HG03025 (cell line): ENCODE data around the gene NRN1L.
"Not testable (repeated sequence)": the region's sequence is repeated elsewhere in the genome, so short reads cannot be mapped to it uniquely, and the experiment has no call there.

ENCODE experiments used
- ATAC-seq: cut with Tn5 transposase; IDR thresholded peaks from one replicate; pipeline ENCODE4 v1.9.1; 2021; ENCODE audit warnings: mild to moderate bottlenecking, moderate library complexity; ENCODE audit not compliant: unreplicated experiment, low FRiP score

The NRN1L gene

GRCh38 chr16:67860589-67861398 lies 23.9 kb upstream of the NRN1L start:
- ATAC-seq, result no peak

DNA sequence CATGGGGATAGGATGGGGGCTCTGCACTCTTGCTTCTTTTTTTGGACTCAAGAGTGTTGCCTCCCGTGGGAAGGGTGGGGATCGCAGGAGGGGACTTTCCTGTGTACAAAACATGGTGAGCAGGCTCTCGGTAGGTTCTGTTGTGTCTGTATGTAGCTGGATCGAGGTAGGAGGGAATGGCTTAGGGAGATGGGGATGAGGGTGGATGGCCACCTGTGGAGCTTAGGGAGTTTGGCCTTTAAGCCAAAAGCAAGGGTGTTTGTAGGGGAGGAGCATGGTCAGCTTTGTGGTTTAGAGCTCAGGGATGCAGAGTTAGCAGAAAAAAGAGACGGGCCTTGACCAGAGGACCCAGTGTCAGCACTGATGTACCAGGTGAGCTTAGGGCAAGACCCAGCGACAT lies 22.8 kb upstream of the NRN1L start:
- no peak for ATAC-seq

GRCh38 chr16:67862623-67863583 lies 21.8 kb upstream of the NRN1L start:
- no peak for ATAC-seq

GRCh38 chr16:67864044-67864443 lies 20.6 kb upstream of the NRN1L start:
- ATAC-seq, result not testable (repeated sequence)

DNA sequence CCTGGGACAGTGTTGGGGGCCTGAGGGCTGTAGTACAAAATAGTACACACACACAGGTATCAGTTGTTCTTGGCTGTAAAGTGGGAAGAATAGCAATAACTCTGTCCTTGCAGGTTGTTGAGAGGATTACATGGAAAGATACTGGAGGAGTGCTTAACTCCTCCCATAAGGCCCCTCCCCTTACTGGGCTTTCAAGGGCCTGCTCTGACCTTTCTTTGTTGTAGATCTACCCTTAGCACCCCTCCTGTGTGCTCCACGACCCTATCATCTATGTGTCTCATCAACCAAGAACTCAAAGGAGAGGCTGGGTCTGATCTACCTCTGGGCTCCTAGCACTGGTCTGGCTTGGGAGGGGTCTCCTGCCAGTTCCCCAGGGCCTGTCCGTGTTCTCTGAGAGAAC lies 20.1 kb upstream of the NRN1L start:
- no peak for ATAC-seq

- no peak for ATAC-seq
Measured at GRCh38 chr16:67865318-67865717, 19.4 kb upstream of the NRN1L start.

GRCh38 chr16:67868290-67868689 lies 16.4 kb upstream of the NRN1L start:
- no peak for ATAC-seq

DNA sequence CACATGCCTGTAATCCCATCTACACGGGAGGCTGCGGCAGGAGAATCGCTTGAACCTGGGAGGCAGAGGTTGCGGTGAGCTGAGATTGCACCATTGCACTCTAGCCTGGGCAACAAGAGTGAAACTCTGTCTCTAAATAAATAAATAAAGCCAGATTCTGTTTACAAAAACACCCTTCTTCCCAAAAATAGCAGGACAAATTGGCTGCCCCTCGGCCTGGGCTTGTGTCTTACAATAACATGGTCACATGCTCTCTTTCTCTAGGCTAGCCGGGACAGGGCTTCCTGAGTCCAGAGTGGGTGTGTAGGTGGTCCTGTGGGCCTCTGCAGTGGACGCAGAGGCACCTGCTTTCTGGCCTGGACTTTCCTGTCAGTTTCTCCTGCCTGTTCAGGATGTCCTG lies 15.0 kb upstream of the NRN1L start:
- no peak for ATAC-seq

- ATAC-seq, result no peak
Measured at GRCh38 chr16:67871256-67871655, 13.4 kb upstream of the NRN1L start.

DNA sequence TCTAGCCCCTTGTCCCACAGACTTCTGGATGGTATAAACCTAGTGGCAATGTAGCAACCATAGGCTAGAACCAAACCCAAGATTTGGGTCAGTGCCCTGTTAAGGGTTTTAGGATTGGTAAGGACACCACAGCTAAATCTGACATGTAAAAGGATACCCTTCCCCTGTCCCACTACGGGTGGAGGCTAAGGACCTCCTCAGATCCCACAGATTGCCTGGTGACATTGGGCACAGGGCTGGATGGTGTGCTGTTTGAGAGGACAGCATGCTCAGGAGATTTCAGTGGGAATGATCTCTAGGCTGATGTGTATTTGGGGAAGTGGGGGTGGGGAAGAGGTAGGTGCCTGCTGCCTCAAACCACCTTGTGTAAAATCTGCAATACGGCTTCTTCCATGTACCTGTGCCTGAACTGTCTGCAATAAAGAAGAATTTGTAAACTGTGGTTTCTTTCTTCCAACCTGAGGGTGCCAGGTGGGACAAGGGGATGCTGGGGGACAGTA lies 12.5 kb upstream of the NRN1L start:
- ATAC-seq, result no peak

GRCh38 chr16:67872631-67873434 lies 11.9 kb upstream of the NRN1L start, which contains the start of gene EDC4:
EDC4 (plus strand) TSS chr16:67873052; CDS start chr16:67873262, 210 bp downstream.
- peak; percentile 67 for ATAC-seq

DNA sequence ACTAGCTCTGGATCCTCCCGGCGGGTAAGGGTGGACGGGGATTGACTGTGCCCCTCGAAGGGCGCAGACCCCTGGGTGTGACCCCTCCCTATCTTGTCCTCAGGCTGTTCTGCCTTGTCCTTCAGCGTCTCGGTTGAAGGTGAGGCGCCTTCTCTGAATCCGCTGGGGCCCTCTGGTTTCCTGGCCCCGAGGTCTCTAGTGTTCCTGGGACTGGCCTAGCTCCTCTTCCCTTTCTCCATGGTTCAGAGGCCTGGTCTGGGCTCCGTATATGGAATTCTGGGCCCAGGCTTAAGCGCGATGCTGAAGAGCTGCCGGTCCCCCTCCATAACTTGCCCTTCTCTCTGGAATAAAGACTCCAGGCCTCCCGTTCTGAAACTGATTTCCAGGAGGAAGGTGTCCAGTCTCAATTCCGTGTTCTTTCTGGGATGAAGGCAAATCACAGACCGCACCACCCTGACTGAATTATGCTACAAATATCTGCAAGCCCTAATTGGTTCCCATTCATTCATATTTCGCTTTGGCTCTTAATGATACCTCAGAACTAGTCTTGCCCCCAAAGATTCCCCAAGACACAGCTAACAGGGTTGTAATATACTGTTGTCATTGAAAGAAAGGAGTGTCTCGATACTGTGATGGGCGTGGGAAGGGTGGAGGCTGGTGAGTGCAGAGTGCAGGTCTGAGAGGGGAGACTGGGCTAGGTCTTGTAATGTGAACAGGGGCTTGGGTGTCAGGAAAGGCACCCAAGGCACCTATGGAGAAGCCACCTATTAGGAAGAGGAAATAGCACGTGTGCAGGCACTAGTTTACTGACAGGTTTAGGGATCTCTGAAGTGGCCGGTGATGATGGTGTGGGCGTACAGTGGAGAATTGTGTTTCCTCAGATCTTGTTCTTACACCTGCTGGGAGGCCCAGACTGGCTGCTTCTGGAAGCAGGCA lies 11.0 kb upstream of the NRN1L start:
- peak; percentile 18 for ATAC-seq

GRCh38 chr16:67874372-67874771 lies 10.3 kb upstream of the NRN1L start:
- no peak for ATAC-seq

DNA sequence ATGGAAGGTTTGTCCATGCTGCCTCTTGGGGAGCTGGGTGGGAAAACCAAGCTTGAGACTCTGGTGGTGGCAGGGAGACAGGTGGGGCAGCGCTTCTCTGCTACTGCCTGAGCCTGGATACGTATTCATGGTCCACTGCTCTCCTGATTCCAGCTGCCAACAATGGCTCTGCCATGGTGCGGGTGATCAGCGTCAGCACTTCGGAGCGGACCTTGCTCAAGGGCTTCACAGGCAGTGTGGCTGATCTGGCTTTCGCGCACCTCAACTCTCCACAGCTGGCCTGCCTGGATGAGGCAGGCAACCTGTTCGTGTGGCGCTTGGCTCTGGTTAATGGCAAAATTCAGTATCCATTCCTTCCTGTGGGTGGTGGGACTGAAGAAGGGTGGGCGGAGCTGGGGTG lies 7.6 kb upstream of the NRN1L start:
- ATAC-seq, result no peak

GRCh38 chr16:67878232-67878631 lies 6.5 kb upstream of the NRN1L start:
- no peak for ATAC-seq

- ATAC-seq, result no peak
Measured at GRCh38 chr16:67878846-67879245, 5.8 kb upstream of the NRN1L start.

DNA sequence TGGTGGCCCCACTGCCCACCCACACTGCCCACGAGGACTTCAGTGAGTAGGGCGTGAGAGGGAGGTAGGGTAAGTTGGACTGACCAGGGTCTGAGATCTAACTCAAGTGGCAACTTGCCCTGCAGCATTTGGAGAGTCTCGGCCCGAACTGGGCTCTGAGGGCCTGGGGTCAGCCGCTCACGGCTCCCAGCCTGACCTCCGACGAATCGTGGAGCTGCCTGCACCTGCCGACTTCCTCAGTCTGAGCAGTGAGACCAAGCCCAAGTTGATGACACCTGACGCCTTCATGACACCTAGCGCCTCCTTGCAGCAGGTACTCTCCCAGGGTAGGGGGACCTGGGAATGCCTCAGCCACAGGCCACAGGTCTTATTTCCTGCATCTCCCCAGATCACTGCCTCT lies 5.2 kb upstream of the NRN1L start:
- no peak for ATAC-seq

GRCh38 chr16:67879936-67880335 lies 4.7 kb upstream of the NRN1L start:
- ATAC-seq, result no peak

DNA sequence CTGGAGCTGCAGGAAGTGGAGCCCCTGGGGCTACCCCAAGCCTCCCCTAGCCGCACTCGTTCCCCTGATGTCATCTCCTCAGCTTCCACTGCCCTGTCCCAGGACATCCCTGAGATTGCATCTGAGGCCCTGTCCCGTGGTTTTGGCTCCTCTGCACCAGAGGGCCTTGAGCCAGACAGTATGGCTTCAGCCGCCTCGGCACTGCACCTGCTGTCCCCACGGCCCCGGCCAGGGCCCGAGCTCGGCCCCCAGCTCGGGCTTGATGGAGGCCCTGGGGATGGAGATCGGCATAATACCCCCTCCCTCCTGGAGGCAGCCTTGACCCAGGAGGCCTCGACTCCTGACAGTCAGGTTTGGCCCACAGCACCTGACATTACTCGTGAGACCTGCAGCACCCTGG lies 4.1 kb upstream of the NRN1L start:
- no peak for ATAC-seq
